ENCODE data around the gene RAD51B.
A peak's percentile ranks its signal among the peaks of the same experiment; 100 is the strongest.

Gene RAD51B

GRCh38 chr14:68139431-68140075 lies 320.0 kb downstream of the RAD51B start (continued):
- TF ChIP-seq ZNF670 (tag by site-specific recombination; IDR thresholded peaks at IDR 0.05; ENCODE audit: low read depth) (no peak), ZNF701 (tag by site-specific recombination; IDR thresholded peaks at IDR 0.05) (no peak), PRDM1 (tag by site-specific recombination; IDR thresholded peaks at IDR 0.05) (no peak), SALL2 (tag by site-specific recombination; IDR thresholded peaks at IDR 0.05; ENCODE audit: borderline replicate concordance) (no peak), ZNF76 (tag by site-specific recombination; IDR thresholded peaks at IDR 0.05; ENCODE audit: borderline replicate concordance, low read depth) (no peak), ZNF223 (tag by site-specific recombination; IDR thresholded peaks at IDR 0.05) (no peak), ZNF660 (tag by site-specific recombination; IDR thresholded peaks at IDR 0.05) (no peak), ZNF426 (tag by site-specific recombination; IDR thresholded peaks at IDR 0.05) (no peak), ZNF239 (tag by site-specific recombination; IDR thresholded peaks at IDR 0.05) (no peak), ZNF211 (tag by site-specific recombination; IDR thresholded peaks at IDR 0.05; ENCODE audit: low read depth) (no peak), ZNF174 (tag by site-specific recombination; IDR thresholded peaks at IDR 0.05) (no peak), ZNF214 (tag by site-specific recombination; IDR thresholded peaks at IDR 0.05; ENCODE audit: borderline replicate concordance) (no peak), ZBTB10 (tag by site-specific recombination; IDR thresholded peaks at IDR 0.05) (no peak), EGR2 (tag by site-specific recombination; IDR thresholded peaks at IDR 0.05; ENCODE audit: low read depth) (no peak), ZSCAN23 (tag by site-specific recombination; IDR thresholded peaks at IDR 0.05) (no peak), ZNF530 (tag by site-specific recombination; IDR thresholded peaks at IDR 0.05; ENCODE audit: low read depth) (no peak), ZNF830 (tag by site-specific recombination; IDR thresholded peaks at IDR 0.05; ENCODE audit: low read depth) (no peak), ZNF585B (tag by site-specific recombination; IDR thresholded peaks at IDR 0.05) (no peak), SCRT1 (tag by site-specific recombination; IDR thresholded peaks at IDR 0.05; ENCODE audit: borderline replicate concordance) (no peak), ZNF19 (tag by site-specific recombination; IDR thresholded peaks at IDR 0.05; ENCODE audit: low read depth) (no peak), SCRT2 (tag by site-specific recombination; IDR thresholded peaks at IDR 0.05) (peak; percentile 40; the same call in 1 of the 2 replicates), PRDM4 (tag by site-specific recombination; IDR thresholded peaks at IDR 0.05) (peak; percentile 58), OVOL3 (tag by site-specific recombination; IDR thresholded peaks at IDR 0.05) (no peak), KLF9 (tag by site-specific recombination; IDR thresholded peaks at IDR 0.05; ENCODE audit: low read depth) (no peak), OSR2 (tag by site-specific recombination; IDR thresholded peaks at IDR 0.05) (no peak)
- TF ChIP-seq, protein P1, sequence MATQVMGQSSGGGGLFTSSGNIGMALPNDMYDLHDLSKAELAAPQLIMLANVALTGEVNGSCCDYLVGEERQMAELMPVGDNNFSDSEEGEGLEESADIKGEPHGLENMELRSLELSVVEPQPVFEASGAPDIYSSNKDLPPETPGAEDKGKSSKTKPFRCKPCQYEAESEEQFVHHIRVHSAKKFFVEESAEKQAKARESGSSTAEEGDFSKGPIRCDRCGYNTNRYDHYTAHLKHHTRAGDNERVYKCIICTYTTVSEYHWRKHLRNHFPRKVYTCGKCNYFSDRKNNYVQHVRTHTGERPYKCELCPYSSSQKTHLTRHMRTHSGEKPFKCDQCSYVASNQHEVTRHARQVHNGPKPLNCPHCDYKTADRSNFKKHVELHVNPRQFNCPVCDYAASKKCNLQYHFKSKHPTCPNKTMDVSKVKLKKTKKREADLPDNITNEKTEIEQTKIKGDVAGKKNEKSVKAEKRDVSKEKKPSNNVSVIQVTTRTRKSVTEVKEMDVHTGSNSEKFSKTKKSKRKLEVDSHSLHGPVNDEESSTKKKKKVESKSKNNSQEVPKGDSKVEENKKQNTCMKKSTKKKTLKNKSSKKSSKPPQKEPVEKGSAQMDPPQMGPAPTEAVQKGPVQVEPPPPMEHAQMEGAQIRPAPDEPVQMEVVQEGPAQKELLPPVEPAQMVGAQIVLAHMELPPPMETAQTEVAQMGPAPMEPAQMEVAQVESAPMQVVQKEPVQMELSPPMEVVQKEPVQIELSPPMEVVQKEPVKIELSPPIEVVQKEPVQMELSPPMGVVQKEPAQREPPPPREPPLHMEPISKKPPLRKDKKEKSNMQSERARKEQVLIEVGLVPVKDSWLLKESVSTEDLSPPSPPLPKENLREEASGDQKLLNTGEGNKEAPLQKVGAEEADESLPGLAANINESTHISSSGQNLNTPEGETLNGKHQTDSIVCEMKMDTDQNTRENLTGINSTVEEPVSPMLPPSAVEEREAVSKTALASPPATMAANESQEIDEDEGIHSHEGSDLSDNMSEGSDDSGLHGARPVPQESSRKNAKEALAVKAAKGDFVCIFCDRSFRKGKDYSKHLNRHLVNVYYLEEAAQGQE (tag by site-specific recombination; IDR thresholded peaks at IDR 0.05): 0 out of 2 replicates have a peak, but pooled peaks have one; percentile 4
- TF ChIP-seq, protein P2, sequence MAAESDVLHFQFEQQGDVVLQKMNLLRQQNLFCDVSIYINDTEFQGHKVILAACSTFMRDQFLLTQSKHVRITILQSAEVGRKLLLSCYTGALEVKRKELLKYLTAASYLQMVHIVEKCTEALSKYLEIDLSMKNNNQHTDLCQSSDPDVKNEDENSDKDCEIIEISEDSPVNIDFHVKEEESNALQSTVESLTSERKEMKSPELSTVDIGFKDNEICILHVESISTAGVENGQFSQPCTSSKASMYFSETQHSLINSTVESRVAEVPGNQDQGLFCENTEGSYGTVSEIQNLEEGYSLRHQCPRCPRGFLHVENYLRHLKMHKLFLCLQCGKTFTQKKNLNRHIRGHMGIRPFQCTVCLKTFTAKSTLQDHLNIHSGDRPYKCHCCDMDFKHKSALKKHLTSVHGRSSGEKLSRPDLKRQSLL (tag by site-specific recombination; IDR thresholded peaks at IDR 0.05): no peak

Measured in HEK293 (cell line).